ENCODE measurements around the gene MYO1F. TPM values are rescaled to one million over a fixed set of nuclear protein-coding genes. Genes with fewer than 3 reads are reported as not detected.
A peak's percentile ranks its signal among the peaks of the same experiment; 100 is the strongest.
"Not testable (repeated sequence)": the region's sequence is repeated elsewhere in the genome, so short reads cannot be mapped to it uniquely, and the experiment has no call there.

Gene MYO1F
- total RNA-seq, 1 donor from 2014 or later: 8.0 TPM

DNA sequence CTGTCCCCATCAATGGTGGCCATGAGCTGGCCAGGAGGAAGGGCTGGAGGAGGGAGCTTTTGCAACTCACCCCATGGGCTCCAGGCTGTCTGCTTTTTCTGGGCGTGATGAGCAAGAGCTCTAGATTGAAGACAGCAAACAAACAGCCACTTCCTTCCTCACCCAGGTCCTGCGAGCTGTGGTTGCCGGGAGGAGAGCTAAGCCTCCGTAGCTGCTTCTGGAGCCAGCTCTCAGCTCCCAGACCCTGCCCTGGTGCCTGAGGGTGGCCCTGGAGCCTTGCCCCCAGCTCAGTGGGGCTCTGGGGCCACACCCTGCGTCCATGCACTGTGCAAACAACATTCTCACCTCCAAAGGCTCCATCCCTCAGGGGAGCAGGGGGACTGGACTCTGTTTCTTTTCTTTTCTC lies 6.2 kb downstream of the MYO1F start:
- intact Hi-C loops (cut with micrococcal nuclease): no loop called here
- peak; percentile 44 for DNase-seq
- ATAC-seq: peak; percentile 64

DNA sequence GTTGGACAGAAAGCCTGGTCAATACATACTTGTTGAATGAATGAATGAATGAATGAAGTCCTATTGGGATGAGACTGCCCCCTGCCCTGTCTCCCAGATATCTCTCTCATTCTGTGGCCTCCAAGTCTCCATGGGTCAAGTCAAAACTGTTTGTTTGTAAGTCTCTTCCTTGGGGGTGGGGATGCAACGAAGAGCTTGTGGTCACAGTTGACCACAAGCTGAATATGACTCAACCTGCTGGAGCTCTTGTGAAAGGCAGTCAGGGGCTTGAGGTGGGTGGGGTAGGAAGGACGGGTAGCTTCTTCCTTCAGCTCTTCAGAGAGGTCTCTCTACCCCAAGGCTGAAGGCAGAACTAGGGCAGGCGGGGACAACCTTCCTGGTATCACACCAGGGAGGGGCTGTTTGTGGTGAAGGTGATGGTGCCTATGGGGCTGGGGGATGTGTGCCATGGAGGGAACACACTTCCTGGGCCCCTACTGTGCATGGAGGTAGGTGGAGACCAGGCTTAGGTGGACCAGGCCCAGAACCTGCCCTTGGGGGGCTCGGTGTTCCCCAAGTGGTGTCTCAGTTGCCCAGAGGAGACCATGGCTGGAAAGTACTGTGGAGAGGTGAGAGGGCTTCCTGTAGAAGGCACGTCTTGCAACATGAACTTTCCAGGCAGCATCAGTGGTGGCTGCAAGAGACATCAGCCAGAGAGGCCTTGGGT lies 8.0 kb downstream of the MYO1F start:
- ATAC-seq (peak; percentile 67), DNase-seq (no peak)
- intact Hi-C loops (cut with micrococcal nuclease): no loop called here

DNA sequence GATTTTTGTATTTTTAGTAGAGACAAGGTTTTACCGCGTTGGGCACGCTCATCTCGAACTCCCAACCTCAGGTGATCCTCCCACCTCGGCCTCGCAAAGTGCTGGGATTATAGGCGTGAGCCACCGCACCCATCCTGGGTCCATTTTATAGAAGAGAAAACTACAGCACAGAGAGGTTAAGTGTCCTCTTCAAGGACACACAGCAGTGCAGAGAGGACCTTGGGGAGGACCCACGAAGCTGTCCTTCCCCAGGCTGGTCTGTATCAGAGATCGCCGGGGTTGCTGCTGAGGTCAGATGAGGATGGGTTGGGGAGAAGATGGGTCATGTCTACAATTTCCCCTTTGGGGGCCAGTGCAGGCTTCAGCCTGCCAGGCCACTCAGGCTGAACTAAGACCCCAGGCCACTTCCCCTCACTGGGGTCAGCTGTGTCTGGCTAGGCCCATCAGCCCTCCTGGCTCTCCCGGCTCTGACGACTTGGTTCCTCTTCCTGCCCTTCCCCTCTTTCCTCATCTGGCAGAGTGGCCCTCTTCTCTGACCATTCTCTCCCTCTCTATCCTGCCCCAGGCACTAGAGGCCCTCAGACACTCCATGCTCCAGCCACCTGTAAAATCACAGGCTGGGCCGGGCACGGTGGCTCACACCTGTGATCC lies 9.6 kb downstream of the MYO1F start:
- DNase-seq (peak; percentile 45), ATAC-seq (peak; percentile 67)
- intact Hi-C loops (cut with micrococcal nuclease): no loop called here

DNA sequence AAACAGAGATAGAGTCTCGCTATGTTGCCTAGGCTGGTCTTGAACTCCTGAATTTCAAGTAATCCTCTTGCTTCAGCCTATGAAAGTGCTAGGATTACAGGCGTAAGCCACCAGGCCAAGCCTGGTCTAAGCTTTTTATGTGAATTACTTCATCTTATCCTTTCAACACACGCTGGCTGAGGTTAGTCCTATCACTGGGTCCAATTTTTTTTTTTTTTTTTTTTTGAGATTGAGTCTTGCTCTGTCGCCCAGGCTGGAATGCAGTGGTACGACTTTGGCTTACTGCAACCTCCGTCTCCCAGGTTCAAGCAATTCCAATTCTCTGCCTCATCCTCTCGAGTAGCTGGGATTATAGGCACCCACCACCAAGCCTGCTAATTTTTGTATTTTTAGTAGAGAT lies 10.4 kb downstream of the MYO1F start:
- intact Hi-C loops (cut with micrococcal nuclease): no loop called here
- DNase-seq: no peak
- ATAC-seq: no peak

DNA sequence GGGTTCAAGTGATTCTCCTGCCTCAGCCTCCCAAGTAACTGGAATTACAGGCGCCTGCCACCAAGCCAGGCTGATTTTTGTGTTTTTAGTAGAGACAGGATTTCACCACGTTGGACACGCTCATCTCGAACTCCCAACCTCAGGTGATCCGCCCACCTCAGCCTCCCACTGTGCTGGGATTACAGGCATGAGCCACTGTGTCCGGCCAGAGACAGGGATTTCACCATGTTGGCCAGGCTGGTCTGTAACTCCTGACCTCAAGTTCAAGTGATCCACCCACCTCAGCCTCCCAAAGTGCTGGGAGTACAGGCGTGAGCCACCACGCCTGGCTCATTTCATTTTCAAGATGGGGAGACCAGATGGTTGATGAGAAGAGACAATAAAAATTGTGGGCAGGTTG lies 12.4 kb downstream of the MYO1F start:
- DNase-seq; intact Hi-C loops (cut with micrococcal nuclease); ATAC-seq: not testable (repeated sequence)

DNA sequence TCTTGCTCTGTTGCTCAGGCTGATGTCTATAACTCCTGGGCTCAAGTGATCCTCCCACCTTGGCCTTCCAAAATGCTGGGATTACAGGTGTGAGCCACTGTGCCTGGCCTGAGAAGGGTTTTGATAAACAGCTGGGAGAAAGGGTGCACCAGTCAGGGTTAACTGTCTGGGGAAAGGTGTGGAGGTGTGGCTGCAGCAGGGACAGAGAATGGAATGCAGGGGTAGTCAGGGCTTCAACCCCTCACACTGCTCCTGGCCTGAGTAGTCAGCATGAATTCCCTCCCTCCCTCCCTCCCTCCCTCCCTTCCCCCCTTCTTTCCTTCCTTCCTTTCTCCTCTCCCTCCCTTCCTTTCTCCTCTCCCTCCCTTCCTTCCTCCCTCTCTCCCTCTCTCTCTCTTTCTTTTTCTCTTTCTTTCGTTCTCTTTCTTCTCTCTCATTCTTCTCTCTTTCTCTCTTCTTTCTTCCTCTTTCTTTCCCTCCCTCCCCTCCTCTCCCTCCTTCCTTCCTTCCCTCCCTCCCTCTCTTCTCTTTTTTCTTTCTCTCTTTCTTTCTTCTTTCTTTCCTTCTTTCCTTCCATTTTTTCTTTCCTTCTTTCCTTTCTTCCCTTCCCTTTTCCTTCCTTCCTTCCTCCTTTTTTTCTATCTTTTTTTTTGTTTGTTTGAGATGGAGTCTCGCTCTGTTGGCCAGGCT lies 16.0 kb downstream of the MYO1F start:
- intact Hi-C loops (cut with micrococcal nuclease): no loop called here
- DNase-seq (no peak), ATAC-seq (no peak)

DNA sequence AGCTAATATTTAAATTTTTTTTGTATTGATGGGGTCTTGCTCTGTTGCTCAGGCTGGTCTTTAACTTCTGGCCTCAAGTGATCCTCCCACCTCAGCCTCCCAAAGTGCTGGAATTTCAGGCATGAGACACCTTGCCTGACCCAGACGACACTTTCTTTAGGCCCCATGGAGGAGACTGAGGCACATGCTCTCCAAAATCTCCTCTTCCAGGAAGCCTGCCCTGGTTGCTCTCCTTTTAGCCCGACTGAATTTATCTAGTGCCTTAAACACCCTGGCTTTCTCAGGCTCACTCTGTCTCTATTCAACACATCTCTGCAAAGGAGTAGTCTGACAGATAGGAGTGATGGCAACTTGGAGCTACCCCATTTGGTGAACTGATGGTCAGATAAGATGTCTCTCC lies 18.9 kb downstream of the MYO1F start:
- DNase-seq (no peak), ATAC-seq (no peak)
- intact Hi-C loops (cut with micrococcal nuclease): no loop called here

DNA sequence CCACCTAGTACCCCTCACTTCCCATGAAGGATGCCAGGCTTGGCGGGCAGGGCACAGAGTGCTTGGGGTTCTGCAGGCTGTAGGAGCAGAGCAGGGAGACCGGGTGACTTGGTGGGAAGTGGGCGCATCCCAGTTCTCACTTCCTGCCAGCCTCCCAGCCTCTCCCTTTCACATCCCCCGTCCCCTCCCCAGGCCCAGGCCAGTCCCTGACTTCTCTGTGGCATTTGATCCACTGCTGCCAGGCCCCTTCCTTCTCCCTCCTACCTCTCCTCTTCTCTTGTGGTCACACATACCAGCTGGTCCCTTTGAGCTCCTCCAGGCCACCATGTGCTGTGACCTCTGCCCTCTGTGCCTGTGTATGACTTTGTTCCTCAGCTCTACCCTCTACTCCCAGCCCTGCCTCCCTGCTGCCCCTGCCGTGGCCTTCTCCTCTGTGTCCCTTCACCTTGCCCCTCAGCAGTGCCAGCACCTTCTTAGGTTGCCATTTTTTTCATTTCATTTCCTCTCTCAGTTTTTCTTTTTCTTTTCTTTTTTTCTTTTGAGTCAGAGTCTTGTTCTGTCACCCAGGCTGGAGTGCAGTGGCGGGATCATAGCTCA lies 19.5 kb downstream of the MYO1F start:
- intact Hi-C loops (cut with micrococcal nuclease): no loop called here
- ATAC-seq (peak; percentile 24), DNase-seq (no peak)

DNA sequence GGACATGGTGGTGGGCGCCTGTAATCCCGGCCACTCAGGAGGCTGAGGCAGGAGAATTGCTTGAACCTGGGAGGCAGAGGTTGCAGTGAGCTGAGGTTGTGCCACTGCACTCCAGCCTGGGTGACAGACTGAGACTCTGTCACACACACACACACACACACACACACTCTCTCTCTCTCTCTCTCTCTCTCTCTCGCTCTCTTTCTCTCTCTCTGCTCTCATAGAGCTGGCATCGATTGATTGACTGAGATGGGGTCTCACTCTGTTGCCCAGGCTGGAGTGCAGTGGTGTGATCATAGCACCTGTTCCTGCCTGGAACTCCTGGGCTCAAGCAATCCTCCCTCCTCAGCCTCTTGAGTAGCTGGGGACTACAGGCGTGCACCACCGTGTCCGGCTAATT lies 23.5 kb downstream of the MYO1F start:
- DNase-seq; intact Hi-C loops (cut with micrococcal nuclease); ATAC-seq: not testable (repeated sequence)

DNA sequence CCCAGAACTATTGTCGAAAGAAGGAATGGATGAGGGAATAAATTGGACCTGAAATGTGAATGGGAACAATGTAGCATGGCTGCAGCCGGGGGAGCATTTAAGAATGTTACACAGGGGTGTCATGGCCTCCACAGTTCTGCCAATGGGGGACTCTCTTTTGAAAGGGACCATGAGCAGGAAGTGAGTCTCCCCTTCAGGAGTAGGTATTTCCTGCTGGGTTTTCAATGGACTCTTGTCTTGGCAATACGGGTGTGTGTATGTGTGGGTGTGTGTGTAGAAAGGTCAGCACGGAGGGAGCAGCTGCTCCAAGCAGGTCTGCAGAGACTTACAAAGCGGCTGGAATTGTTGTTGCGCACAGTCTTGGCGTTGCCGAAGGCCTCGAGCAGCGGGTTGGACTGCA lies 24.4 kb downstream of the MYO1F start:
- intact Hi-C loops (cut with micrococcal nuclease): no loop called here
- no peak for ATAC-seq
- no peak for DNase-seq

DNA sequence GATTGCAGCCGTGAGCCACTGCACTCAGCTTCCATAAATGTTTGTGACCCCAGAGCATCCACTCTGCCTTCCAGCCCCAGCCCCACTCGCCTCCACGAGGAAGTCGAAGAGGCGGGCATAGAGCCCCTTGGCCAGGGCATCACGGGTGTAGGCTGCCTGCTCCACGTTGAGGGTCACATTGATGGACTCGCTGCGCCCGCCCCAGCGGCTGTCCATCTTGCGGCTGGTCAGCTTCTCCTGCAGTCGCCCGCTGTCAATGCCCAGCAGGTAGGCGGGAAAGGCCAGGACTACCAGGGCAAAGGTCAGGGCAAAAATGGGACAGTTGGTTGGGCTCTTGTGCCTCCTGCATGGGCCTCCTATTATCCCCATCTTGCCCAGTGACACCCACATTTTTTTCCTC lies 27.2 kb downstream of the MYO1F start:
- no peak for DNase-seq
- no peak for ATAC-seq
- intact Hi-C loops (cut with micrococcal nuclease): no loop called here

DNA sequence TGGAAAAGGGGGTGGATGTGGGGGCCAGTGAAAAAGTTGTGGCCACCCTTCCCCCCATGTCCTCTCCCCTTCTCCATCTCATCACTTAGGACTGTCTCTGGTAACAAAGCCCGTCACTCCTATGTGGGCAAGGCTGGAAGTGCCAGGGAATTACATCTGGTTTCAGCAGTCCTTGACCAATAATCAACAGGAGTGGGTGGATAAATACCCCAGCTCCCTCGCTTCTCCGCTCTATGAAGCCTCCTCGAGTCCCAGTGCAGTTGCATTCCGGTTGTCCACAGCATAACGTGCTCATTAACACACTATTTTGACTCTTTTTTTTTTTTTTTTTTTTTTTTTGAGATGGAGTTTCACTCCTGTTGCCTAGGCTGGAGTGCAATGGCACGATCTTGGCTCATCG lies 31.5 kb downstream of the MYO1F start:
- intact Hi-C loops (cut with micrococcal nuclease): no loop called here
- DNase-seq (no peak), ATAC-seq (no peak)

DNA sequence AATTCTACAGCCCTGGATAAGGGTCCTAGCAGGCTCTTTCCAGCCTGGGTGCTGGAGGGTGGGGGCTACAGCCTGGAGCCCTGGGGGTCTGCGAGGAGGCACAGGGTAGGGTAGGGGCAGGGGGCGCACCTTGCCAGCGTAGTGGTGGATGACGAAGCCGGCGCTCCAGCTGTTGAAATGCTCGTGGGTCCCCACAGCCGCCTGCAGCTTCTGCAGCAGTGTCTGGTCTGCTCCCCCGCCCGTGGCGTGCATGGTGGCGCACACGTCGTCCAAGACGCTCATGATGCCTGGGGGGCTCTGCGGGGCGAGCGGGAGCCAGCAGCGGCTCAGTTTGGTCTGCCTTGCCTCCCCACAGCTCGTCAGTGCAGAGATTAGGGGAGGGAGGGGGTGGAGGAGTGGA lies 33.1 kb downstream of the MYO1F start:
- intact Hi-C loops (cut with micrococcal nuclease): no loop called here
- DNase-seq (no peak), ATAC-seq (no peak)

DNA sequence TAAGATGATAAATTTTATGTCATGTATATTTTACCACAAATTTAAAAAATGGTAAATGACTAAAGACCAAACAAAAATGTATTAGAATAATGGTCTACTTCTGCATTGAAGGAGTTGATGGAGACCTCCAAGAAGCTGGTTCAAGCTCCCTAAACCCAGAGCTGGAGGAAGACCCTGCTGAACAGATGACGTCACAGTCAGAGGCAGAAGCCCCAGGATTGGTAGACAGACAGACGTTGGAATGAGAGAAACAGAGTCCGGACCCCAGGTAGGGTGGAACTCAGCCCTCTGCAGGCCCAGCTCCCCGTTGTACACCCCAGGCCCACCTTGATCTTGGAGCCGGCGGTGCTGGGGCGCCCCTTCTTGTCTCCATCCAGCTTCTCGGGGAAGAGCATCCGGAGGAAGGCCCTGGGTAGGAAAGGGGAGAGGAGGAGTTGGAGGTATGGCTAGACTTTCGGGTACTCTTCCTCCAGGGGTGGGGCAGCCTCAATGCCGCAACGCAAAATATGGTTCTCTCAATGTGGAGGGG lies 37.6 kb downstream of the MYO1F start:
- DNase-seq (no peak), ATAC-seq (no peak)
- intact Hi-C loops (cut with micrococcal nuclease): no loop called here

DNA sequence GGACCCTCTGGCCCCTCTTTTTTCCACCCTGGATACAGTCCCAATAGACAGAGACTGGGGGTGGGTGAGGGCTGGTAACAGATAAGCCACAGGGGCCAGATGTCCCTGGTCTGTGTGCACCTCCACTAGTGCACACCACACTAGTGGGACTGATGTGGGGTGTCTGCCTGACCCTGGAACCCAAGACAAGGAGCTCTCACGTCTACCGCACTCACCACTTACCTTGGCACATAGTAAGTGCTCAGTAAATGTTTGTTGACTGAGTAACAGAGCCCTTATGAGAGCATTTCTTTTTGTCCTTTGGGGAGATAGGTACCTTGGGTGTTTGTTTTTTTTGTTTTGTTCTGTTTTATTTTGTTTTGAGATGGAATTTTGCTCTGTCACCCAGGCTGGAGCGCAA lies 40.1 kb downstream of the MYO1F start:
- ATAC-seq (no peak), DNase-seq (no peak)
- intact Hi-C loops (cut with micrococcal nuclease): no loop called here

DNA sequence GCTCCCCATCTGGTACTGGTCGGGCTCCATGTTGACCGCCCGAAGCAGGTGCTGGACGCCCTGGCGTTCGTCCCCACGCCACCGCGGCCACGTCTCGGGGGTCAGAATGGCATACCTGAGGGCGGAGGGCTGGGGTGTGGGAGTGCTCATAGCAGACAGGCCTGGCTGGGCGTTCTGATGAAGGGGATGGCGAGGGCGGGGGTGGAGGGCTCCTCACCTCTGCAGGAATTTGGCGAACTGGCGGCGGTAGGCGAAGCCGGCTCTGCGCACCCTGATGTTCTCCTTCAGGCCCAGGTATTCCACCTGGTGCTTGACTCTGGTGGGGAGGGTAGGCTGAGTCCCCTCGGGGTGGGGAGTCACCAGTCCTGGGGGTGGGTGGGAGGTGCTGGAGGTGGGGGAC lies 41.0 kb downstream of the MYO1F start:
- ATAC-seq (no peak), DNase-seq (no peak)
- intact Hi-C loops (cut with micrococcal nuclease): no loop called here

DNA sequence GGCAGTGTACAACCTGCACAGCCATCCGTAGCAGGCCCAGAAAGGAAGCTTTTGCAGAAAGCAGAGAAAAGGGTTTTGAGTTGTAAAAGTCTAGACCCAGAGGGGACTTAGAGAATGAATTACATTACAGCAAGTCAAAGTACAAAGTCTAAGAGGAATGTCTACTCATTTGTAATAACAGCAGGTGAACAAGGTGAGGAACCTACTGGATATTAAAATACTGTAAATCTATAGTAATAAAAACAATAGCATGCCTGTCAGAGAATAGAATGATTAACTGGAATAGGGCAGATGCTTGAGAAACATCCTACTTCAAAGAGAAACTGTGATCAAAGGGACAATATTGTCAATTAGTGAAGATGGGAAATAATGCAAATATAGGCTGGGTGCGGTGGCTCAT lies 45.0 kb downstream of the MYO1F start:
- no peak for ATAC-seq
- intact Hi-C loops (cut with micrococcal nuclease): no loop called here
- DNase-seq: no peak

DNA sequence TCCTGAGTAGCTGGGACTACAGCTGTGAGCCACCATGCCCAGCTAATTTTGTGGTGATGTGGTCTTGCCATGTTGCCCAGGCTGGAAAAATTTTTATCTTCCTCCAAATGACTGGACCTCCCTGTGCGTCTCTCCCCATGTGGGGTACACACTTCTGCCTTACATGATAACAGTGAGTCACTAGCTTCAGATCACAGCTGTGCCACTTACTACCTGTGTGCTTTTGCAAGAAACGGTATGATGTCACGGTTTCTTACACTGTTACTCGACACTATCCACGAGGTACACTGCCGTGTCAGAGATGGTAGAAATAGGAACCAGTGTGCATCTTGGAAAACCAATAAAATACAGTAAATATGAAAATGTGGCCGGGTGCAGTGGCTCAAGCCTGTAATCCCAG lies 45.8 kb downstream of the MYO1F start:
- intact Hi-C loops (cut with micrococcal nuclease): no loop called here
- no peak for ATAC-seq
- no peak for DNase-seq

DNA sequence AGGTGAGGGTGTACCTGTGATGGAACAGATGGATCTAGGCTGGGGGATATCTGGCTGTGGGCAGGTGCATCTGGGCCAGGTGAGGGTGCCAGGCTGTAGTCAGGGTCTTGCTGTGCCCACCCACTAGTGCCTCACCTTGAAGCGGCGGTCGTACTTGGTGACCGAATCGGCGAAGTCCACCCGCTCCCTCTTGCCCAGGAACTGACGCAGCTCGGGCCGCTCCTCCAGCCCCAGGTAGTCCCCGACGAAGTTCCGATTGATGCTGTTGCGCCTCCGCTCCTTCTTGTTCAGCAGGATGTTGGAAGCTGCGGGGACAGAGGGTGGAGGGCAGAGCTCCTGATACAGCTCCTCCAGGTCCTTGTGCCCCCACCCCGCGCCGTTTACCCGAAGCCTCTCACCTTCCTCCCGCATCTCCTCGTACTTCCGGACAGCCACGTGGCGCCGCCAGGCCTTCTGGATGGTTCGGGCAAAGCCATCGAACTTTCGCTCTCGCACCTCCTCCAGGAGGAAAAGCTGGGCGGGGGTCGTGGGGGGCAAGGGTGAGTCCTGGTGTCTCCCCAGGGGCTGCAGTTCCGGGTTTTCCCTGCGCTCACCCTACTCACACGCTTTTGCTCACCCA lies 47.1 kb downstream of the MYO1F start:
- intact Hi-C loops (cut with micrococcal nuclease): no loop called here
- no peak for ATAC-seq

More for the DNA sequence above, 47.1 kb downstream of the MYO1F start:
- DNase-seq: no peak

Data from left ventricle myocardium superior (tissue), 1 donor.